GM21390 (cell line): ENCODE results near the gene NTN1.
"Not testable (repeated sequence)": the region's sequence is repeated elsewhere in the genome, so short reads cannot be mapped to it uniquely, and the experiment has no call there.

Experiments used
- ATAC-seq: cut with Tn5 transposase; IDR thresholded peaks from one replicate; pipeline ENCODE4 v1.9.1; 2021; ENCODE audit not compliant: unreplicated experiment

NTN1 gene

GRCh38 chr17:9080296-9080914 is 59.1 kb downstream of the NTN1 start:
- ATAC-seq, result no peak

GRCh38 chr17:9080983-9081382 is 59.7 kb downstream of the NTN1 start:
- ATAC-seq, result no peak

GRCh38 chr17:9086577-9086976 is 65.3 kb downstream of the NTN1 start:
- no peak for ATAC-seq

- no peak for ATAC-seq
Observed at GRCh38 chr17:9087921-9088320, 66.6 kb downstream of the NTN1 start.

- no peak for ATAC-seq
Observed at GRCh38 chr17:9090641-9091096, 69.4 kb downstream of the NTN1 start.

- ATAC-seq, result no peak
Observed at GRCh38 chr17:9094193-9094592, 72.9 kb downstream of the NTN1 start.

GRCh38 chr17:9095390-9095789 is 74.1 kb downstream of the NTN1 start:
- ATAC-seq, result no peak

GRCh38 chr17:9098242-9098825 is 77.0 kb downstream of the NTN1 start:
- ATAC-seq, result no peak

- no peak for ATAC-seq
Observed at GRCh38 chr17:9101356-9101755, 80.0 kb downstream of the NTN1 start.

GRCh38 chr17:9103193-9103592 is 81.9 kb downstream of the NTN1 start:
- not testable (repeated sequence) for ATAC-seq

GRCh38 chr17:9104370-9105041 is 83.2 kb downstream of the NTN1 start:
- ATAC-seq, result no peak

- no peak for ATAC-seq
Observed at GRCh38 chr17:9105068-9105868, 84.0 kb downstream of the NTN1 start.

- ATAC-seq, result not testable (repeated sequence)
Observed at GRCh38 chr17:9106278-9106677, 85.0 kb downstream of the NTN1 start.

- ATAC-seq, result no peak
Observed at GRCh38 chr17:9107527-9107926, 86.2 kb downstream of the NTN1 start.

GRCh38 chr17:9108146-9108545 is 86.8 kb downstream of the NTN1 start:
- no peak for ATAC-seq

GRCh38 chr17:9109933-9110332 is 88.6 kb downstream of the NTN1 start:
- no peak for ATAC-seq

GRCh38 chr17:9110501-9110900 is 89.2 kb downstream of the NTN1 start:
- ATAC-seq, result no peak

GRCh38 chr17:9115214-9116191 is 94.2 kb downstream of the NTN1 start:
- no peak for ATAC-seq

GRCh38 chr17:9116311-9116835 is 95.1 kb downstream of the NTN1 start:
- ATAC-seq, result no peak
